HG03060 (cell line): ENCODE data around the gene RAP1A.

ENCODE experiments used
- ATAC-seq: cut with Tn5 transposase; IDR thresholded peaks from one replicate; pipeline ENCODE4 v1.9.1; 2021; ENCODE audit warnings: low read depth, moderate number of reproducible peaks; ENCODE audit not compliant: unreplicated experiment

The RAP1A gene

DNA sequence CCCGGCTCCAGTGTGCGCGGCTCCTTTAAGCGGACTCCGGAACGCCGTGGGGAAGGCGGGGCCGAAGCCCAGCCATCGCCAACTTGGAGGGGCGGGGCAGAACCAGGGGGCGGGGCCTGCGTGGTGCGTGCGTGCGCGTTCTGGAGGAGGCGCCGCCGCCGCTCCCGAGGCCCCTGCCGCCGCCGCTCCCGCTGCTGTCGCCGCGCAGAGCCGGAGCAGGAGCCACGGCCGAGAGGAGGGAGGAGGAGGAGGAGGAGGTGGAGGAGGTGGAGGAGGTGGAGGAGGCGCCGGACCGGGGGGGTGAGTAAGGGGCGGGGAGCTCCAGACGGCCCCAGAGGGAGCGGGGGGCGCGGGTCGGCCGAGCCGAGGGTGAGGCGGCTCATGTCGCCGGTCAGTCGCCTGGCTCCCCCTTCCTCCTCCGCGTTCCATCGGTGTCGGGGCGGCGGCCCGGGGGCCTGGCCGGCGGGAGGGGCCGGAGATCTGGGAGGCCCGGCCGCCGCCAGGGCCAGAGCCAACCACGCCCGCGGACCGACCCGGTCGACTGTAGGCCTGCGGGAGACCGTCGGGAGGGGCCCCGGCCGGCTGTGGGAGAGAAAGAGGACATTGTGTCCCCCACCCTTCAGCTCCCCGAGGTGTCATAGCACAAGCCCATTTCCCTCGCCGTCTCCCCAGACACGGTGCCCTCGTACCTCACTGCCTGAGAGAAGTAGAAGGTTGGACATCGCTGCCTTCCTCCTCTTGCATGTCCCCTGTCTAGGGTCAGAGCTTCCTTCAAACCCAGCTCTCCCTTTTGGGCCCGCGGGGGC is at the start of gene RAP1A:
RAP1A (plus strand) TSS at position 155 of the 806 bp plus-strand sequence. CDS start 71,572 bp downstream, outside the sequence.
- no peak for ATAC-seq

DNA sequence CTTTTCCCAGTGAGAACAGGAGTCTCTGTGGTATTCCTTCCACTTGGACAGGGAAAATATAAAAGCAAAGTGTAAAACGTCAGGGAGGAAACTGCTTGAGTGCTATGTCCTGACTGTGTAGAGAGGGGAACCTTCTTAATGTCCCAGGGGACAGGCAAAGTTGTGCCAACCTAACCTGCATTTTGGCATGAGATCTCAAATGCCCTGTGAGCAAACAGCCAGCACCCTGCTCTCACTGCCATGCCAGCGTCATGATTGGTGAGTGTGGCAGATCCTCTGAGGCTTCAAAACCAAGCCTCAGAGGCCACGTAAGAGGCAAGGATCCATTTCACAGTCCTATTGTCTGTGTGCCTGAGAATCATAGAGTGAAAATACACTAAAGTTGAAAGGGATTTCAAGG is 49.7 kb upstream of the RAP1A start:
- ATAC-seq, result no peak

DNA sequence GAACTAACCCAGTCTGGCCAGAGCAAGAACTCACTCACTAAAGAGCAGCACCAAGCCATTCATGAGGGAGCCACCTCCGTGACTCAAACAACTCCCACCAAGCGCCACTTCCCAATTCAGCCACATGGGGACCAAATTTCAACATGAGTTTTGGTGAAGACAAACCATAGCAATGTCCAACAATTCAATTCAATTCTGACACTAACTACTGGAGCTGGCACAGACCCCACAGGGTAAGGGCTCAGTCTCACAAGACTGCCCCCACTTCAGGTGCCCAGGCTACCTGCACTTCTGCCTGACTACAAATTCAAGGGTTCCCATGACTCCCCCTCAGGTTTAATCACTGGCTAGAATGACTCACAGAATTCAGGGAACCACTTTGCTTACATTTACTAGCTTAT is 48.8 kb upstream of the RAP1A start:
- no peak for ATAC-seq

GRCh38 chr1:111571239-111571638 is 48.4 kb upstream of the RAP1A start:
- ATAC-seq, result no peak

DNA sequence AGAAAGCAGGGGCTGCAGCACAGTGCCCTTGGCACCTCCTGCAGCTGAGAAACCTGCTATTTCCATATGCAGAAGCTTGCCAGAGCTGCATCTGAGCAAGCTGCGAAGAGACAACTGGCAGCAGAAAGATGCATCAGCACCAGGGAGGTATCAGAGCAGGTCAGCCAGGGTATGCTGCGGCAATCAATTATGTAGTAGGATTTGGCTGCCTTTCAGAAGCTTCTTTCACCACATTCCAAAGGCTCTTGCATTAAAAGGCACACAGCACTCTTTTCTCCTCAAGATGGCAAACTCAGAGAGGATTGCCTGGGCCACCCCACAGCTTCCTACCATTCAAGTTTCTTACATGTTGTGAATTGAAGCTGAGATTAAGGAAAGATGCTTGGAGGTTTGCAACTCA is 47.6 kb upstream of the RAP1A start:
- ATAC-seq, result no peak

- ATAC-seq, result no peak
Observed at GRCh38 chr1:111576547-111576946, 43.0 kb upstream of the RAP1A start.

GRCh38 chr1:111577814-111578213 is 41.8 kb upstream of the RAP1A start:
- no peak for ATAC-seq

- no peak for ATAC-seq
Observed at GRCh38 chr1:111581166-111581565, 38.4 kb upstream of the RAP1A start.

DNA sequence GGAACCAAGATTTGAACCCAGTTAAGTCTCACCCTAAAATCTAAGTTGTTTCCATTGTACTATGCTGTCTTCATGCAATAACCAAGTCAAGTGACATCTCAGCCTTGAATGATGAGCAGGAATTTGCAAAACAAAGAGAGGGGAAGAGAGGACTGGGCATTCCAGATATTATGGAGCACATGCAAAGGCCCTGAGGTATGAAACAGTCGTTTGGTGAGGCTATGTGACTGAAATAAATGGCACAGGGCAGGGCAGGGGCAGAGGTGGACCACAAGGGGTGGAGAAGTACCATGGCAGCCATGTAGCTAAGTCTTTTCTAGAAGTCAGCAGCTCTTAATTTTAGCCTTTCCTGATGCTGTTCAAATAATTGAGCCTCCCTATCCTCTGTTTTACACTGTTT is 37.6 kb upstream of the RAP1A start:
- ATAC-seq, result no peak

- no peak for ATAC-seq
Observed at GRCh38 chr1:111582644-111583618, 36.7 kb upstream of the RAP1A start.

GRCh38 chr1:111585447-111586086 is 34.0 kb upstream of the RAP1A start:
- ATAC-seq, result no peak

- no peak for ATAC-seq
Observed at GRCh38 chr1:111586112-111586511, 33.5 kb upstream of the RAP1A start.

- no peak for ATAC-seq
Observed at GRCh38 chr1:111587509-111588174, 31.9 kb upstream of the RAP1A start.

GRCh38 chr1:111591937-111592336 is 27.7 kb upstream of the RAP1A start:
- no peak for ATAC-seq

DNA sequence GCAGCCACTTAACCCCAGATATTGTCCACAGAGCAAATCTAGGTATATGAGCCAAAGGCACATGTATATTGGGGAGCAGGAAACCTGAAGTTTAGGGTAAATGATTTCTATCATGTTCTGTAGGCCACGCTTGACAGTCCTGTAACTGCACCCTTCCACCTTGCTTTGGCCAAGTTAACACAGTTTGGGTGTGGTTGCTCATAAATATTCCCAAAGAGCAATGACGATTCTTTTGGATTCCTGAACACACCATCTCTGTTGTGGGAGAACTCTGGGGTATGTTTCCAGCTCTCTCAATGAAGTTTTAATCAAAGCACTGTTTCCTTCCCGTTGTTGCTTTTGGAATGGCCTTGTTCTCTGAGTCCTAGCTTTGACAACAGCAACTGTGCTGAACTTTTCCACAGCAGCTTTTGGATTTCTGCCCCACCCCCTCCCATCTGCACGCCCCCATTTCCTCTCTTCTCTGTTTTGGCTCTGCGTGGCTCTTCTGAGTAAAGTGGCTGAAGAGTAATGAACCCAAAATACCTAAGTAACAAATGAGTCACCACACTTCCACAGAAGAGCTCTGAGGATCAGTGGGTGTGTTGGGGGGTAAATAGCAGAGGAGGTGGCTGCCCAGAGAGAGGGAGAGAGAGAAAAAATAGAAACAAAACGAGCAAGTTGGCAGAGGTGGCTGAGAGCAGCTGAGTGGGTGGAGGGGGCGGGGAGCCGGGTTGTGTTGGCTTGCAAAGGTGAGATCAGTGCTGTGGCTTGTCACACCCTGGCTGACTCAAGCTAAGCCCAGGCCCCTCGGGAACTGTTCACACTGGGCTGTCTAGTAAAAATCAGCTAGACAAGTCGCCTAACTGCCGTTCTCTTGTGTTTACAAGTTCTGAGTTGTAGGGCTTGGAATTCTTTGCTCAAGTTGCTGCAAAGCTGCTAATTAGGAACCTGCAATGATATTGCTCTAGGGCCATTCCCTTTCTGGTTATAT is 26.9 kb upstream of the RAP1A start:
- ATAC-seq, result peak; percentile 76

DNA sequence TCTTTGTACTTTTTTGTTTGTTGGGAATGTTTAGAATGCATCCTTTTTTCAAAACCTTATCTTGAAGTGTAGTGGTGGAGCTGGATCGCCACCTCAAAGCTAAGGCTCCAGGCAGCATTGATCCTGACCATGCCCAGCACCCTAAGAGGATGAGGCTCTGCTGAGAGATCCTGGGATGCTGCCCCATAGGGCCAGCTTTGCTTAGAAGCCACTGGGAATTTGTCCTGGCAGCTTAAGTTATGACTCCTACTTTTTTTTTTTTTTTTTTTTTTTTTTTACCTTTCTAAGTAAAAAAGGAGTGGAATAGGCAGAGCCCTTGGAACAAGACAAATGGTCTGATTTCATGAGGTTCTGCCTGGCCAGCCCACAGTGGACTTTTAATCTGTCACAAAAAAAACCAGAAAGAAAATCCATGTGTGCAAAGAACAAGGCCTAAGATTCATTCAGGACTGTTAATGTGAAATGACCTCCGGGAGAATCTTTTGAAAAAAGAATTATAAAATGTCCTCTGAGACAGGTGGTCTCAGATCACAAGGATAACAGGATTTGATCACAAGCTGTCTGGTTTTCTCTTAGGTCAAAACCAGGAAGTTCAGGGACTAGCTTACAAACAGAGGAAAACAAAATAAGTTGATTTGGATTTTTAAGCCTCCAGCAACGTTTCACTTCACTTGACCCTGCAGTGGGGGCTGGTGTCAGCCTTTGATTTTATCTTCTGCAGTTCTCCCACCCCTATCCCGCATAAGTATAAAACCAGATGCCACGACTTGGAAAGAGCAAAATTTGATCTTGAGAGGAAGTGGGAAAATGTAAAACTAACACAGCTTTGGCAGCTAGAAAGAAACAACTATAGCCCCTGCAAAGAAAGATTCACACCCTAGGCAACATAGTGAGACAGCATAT is 25.9 kb upstream of the RAP1A start:
- no peak for ATAC-seq

DNA sequence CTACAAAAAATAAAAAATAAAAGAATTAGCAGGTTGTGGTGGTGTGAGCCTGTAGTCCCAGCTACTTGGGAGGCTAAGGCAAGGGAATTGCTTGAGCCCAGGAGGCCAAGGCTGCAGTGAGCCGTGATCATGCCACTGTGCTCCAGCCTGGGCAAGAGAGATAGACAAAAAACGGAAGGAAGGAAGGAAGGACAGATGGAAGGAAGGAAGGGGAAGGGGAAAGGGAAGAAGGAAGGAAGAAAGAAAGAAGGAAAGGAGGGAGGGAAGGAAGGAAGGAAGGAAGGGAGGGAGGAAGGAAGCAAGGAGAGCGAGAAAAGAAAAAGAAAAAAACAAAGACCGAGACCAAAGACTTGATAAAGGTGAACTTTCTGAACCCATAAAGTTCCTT is 25.3 kb upstream of the RAP1A start:
- ATAC-seq, result no peak

- ATAC-seq, result no peak
Observed at GRCh38 chr1:111595807-111596206, 23.8 kb upstream of the RAP1A start.
